ENCODE results near the gene TUBA1C. TPM values are rescaled to one million over a fixed set of nuclear protein-coding genes. Genes with fewer than 3 reads are reported as not detected.

TUBA1C gene
- total RNA-seq, 4 donors from 2014 or later = 53.9 to 130 (median 72.5) TPM

- DNase-seq (no peak), ATAC-seq (no peak)
- in situ Hi-C loops (cut with MboI; ENCODE audit: low sequenced_read_pairs in 4 of 4) (no loop called here), intact Hi-C loops (cut with DNase I; ENCODE audit: low total_unique reads) (no loop called here)
- H3K4me3 ChIP-seq = peak overlapping the region; percentile 63 to 86 (median 74)
- H3K9me3 ChIP-seq = no peaks in the 10 kb centered on the region
- peaks cover 3 to 5% of the 10 kb centered on the region in 2 donors for H3K4me1 ChIP-seq
- TF ChIP-seq CTCF (IDR thresholded peaks at IDR 0.05 in 4 of 5, conservative IDR thresholded peaks at IDR 0.05 in 1 of 5) = no peak
- TF ChIP-seq POLR2A (IDR thresholded peaks at IDR 0.05) = no peak
- no peaks in the 10 kb centered on the region for H3K27me3 ChIP-seq
- peak overlapping the region; percentile 65 to 78 (median 76) for H3K27ac ChIP-seq
- no peaks in the 10 kb centered on the region for H3K36me3 ChIP-seq
These were observed 57.5 kb downstream of the TUBA1C start for GRCh38 chr12:49322367-49322707.

- H3K4me1 ChIP-seq = peaks cover 3 to 5% of the 10 kb centered on the region in 2 donors
- H3K4me3 ChIP-seq = peak within 1 kb of the TSS; percentile 63 to 86 (median 74)
- peak; percentile 96 to 97 for DNase-seq
- no peaks in the 10 kb centered on the region for H3K27me3 ChIP-seq
- intact Hi-C loops (cut with DNase I; ENCODE audit: low total_unique reads) = no loop called here
- no peaks in the 10 kb centered on the region for H3K9me3 ChIP-seq
- H3K27ac ChIP-seq = peak within 1 kb of the TSS; percentile 65 to 78 (median 76)
- TF ChIP-seq POLR2A (IDR thresholded peaks at IDR 0.05) (peak; percentile 23 to 25), CTCF (IDR thresholded peaks at IDR 0.05 in 4 of 5, conservative IDR thresholded peaks at IDR 0.05 in 1 of 5) (no peak)
- in situ Hi-C loops (cut with MboI; ENCODE audit: low sequenced_read_pairs in 4 of 4) = no loop called here
- no peaks in the 10 kb centered on the region for H3K36me3 ChIP-seq
- ATAC-seq = peak; percentile 100
These were observed 58.0 kb downstream of the TUBA1C start, which contains the start of gene TROAP for GRCh38 chr12:49322708-49323523. TROAP (plus strand) TSS chr12:49323255; CDS start chr12:49323609, 354 bp downstream.

GRCh38 chr12:49323524-49324097, 58.7 kb downstream of the TUBA1C start:
- TF ChIP-seq POLR2A (IDR thresholded peaks at IDR 0.05) = no peak
- H3K36me3 ChIP-seq = no peaks in the 10 kb centered on the region
- DNase-seq = no peak
- H3K27ac ChIP-seq = no peak overlapping the region
- no peaks in the 10 kb centered on the region for H3K27me3 ChIP-seq
- in situ Hi-C loops (cut with MboI; ENCODE audit: low sequenced_read_pairs in 4 of 4) (no loop called here), intact Hi-C loops (cut with DNase I; ENCODE audit: low total_unique reads) (no loop called here)
- H3K4me3 ChIP-seq = peak overlapping the region; percentile 62 to 86 (median 68)
- H3K4me1 ChIP-seq = peaks cover 3 to 5% of the 10 kb centered on the region in 2 donors
- H3K9me3 ChIP-seq = no peaks in the 10 kb centered on the region
- no peak for ATAC-seq

Other genes with a start within 250 kb of the TUBA1C start
- 10 to 100 TPM; 67.4 to 97.7 (median 83.9) TPM for gene PRKAG1, start 246.3 kb upstream of the TUBA1C start, total RNA-seq
- gene KMT2D, start 204.3 kb upstream of the TUBA1C start, total RNA-seq = 10 to 100 TPM; 36.0 to 99.0 (median 71.3) TPM
- gene RHEBL1, start 195.1 kb upstream of the TUBA1C start, total RNA-seq = under 1 TPM in 2 of 4 donors, not detected in 2; 0.46 to 0.71 TPM
- under 1 TPM in 3 of 4 donors, not detected in 1; 0.09 to 0.36 (median 0.15) TPM for gene DHH, start 170.3 kb upstream of the TUBA1C start, total RNA-seq
- 10 to 100 TPM; 11.1 to 27.2 (median 15.9) TPM for gene LMBR1L, start 154.2 kb upstream of the TUBA1C start, total RNA-seq
- 1,000 to 10,000 TPM in 1 of 4 donors, 100 to 1,000 TPM in 3; 124 to 1,632 (median 402) TPM for gene TUBA1B, start 133.7 kb upstream of the TUBA1C start, total RNA-seq
- 10 to 100 TPM; 14.7 to 68.0 (median 25.1) TPM for gene TUBA1A, start 76.0 kb upstream of the TUBA1C start, total RNA-seq
- not detected for gene PRPH, start 30.1 kb downstream of the TUBA1C start, total RNA-seq
- under 1 TPM in 1 of 4 donors, not detected in 3; 0.24 TPM for gene TROAP, start 58.2 kb downstream of the TUBA1C start, total RNA-seq
- gene C1QL4, start 72.1 kb downstream of the TUBA1C start, total RNA-seq = not detected
- under 1 TPM in 1 of 4 donors, not detected in 3; 0.24 TPM for gene DNAJC22, start 81.8 kb downstream of the TUBA1C start, total RNA-seq
- gene SPATS2, start 102.4 kb downstream of the TUBA1C start, total RNA-seq = 1 to 10 TPM; 5.3 to 7.8 (median 6.7) TPM

Data from gastrocnemius medialis (tissue), 4 donors.